GM18507 (cell line): ENCODE results near the gene TTC34.
"Not testable (repeated sequence)": the region's sequence is repeated elsewhere in the genome, so short reads cannot be mapped to it uniquely, and the experiment has no call there.

Experiments
- DNase-seq: peaks from one replicate; pipeline ENCODE4 v3.0.0; 2011; ENCODE audit warnings: low read depth; ENCODE audit not compliant: insufficient read length; ENCODE audit errors: extremely low spot score
- FAIRE-seq: peaks from 2 replicates; lab custom pipeline; 2011; peaks lifted over from hg19 to GRCh38; lab: Jason Lieb, UNC

TTC34 gene

GRCh38 chr1:2687638-2688335 lies 113.7 kb downstream of the TTC34 start:
- not testable (repeated sequence) for DNase-seq, FAIRE-seq

DNA sequence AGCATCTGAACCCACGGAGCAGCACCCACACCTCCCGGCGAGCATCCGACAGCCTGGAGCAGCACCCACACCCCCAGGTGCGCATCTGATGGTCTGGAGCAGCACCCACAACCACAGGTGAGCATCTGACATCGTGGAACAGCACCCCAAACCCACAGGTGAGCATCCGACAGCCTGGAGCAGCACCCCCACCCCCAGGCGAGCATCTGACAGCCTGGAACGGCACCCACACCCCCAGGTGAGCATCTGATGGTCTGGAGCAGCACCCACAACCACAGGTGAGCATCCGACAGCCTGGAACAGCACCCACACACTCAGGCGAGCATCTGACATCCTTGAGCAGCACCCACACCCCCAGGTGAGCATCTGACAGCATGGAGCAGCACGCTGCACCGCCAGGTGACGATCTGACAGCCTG lies 114.3 kb downstream of the TTC34 start:
- FAIRE-seq, DNase-seq: not testable (repeated sequence)

DNA sequence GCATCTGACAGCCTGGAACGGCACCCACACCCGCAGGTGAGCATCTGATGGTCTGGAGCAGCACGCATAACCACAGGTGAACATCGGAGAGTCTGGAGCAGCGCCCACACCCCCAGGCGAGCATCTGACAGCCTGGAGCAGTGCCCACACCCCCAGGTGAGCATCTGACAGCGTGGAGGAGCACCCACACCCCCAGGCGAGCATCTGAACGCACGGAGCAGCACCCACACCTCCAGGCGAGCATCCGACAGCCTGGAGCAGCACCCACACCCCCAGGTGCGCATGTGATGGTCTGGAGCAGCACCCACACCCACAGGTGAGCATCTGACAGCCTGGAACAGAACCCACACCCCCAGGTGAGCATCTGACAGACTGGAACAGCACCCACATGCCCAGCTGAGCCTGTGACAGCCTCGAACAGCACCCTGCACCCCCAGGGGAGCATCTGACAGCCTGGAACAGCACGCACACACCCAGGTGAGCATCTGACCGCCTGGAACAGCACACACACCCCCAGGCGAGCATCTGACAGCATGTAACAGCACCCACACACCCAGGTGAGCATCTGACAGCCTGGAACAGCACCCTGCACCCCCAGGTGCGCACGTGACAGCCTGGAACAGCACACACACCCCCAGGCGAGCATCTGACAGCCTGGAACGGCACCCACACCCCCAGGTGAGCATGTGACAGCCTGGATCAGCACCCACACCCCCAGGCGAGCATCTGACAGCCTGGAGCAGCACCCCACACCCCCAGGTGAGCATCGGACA lies 115.2 kb downstream of the TTC34 start:
- not testable (repeated sequence) for DNase-seq, FAIRE-seq

DNA sequence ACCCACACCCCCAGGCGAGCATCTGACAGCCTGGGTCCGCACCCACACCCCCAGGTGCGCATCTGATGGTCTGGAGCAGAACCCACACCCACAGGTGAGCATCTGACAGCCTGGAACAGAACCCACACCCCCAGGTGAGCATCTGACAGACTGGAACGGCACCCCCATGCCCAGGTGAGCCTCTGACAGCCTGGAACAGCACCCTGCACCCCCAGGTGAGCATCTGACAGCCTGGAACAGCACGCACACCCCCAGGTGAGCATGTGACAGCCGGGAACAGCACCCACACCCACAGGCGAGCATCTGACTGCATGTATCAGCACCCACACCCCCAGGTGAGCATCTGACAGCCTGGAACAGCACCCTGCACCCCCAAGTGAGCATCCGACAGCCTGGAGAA lies 115.8 kb downstream of the TTC34 start:
- not testable (repeated sequence) for FAIRE-seq

GRCh38 chr1:2684878-2685277 lies 116.6 kb downstream of the TTC34 start:
- FAIRE-seq, DNase-seq: not testable (repeated sequence)

More for the DNA sequence above, 115.8 kb downstream of the TTC34 start:
- not testable (repeated sequence) for DNase-seq

DNA sequence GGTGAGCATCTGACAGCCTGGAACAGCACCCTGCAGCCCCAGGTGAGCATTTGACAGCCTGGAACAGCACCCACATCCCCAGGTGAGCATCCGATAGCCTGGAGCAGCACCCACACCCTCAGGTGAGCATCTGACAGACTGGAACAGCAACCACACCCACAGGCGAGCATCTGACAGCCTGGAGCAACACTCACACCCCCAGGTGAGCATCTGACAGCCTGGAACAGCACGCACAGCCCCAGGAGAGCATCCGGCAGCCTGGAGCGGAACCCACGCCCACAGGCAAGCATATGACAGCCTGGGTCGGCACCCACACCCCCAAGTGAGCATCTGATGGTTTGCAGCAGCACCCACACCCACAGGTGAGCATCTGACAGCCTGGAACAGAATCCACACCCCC lies 117.5 kb downstream of the TTC34 start:
- DNase-seq, result not testable (repeated sequence)

DNA sequence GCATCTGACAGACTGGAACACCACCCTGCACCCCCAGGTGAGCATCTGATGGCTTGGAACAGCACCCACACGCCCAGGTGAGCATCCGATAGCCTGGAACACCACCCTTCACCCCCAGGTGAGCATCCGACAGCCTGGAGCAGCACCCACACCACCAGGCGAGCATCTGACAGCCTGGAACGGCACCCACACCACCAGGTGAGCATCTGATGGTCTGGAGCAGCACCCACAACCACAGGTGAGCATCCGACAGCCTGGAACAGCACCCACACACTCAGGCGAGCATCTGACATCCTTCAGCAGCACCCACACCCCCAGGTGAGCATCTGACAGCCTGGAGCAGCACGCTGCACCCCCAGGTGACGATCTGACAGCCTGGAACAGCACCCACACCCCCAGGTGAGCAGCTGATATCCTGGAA lies 118.2 kb downstream of the TTC34 start:
- FAIRE-seq, DNase-seq: not testable (repeated sequence)

More for the DNA sequence above, 117.5 kb downstream of the TTC34 start:
- FAIRE-seq, result not testable (repeated sequence)

DNA sequence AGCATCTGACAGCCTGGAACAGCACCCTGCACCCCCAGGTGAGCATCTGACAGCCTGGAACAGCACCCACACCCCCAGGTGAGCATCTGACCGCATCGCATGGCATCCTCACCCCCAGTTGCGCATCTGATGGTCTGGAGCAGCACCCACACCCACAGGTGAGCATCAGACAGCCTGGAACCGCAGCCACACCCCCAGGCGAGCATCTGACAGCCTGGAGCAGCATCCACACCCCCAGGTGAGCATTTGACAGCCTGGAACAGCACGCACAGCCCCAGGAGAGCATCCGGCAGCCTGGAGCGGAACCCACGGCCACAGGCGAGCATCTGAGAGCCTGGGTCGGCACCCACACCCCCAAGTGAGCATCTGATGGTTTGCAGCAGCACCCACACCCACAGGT lies 118.6 kb downstream of the TTC34 start:
- DNase-seq, FAIRE-seq: not testable (repeated sequence)

DNA sequence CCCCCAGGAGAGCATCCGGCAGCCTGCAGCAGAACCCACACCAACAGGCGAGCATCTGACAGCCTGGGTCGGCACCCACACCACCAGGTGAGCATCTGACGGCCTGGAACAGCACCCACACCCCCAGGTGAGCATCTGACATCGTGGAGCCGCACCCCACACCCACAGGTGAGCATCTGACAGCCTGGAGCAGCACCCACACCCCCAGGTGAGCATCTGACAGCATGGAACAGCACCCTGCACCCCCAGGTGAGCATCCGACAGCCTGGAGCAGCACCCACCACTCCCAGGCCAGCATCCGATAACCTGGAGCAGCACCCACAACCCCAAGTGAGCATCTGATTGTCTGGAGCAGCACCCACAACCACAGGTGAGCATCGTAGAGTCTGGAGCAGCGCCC lies 124.8 kb downstream of the TTC34 start:
- not testable (repeated sequence) for DNase-seq, FAIRE-seq

- DNase-seq, FAIRE-seq: not testable (repeated sequence)
Measured at GRCh38 chr1:2671656-2672055, 129.8 kb downstream of the TTC34 start.

- DNase-seq, FAIRE-seq: not testable (repeated sequence)
Measured at GRCh38 chr1:2659806-2660205, 141.7 kb downstream of the TTC34 start.

DNA sequence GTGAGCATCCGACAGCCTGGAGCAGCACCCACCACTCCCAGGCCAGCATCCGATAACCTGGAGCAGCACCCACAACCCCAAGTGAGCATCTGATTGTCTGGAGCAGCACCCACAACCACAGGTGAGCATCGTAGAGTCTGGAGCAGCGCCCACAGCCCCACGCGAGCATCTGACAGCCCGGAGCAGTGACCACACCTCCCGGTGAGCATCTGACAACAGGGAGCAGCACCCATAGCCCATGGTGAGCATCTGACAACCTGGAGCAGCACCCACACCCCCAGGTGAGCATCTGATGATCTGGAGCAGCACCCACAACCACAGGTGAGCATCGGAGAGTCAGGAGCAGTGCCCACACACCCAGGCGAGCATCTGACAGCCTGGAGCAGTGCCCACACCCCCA lies 143.6 kb downstream of the TTC34 start:
- not testable (repeated sequence) for DNase-seq, FAIRE-seq

DNA sequence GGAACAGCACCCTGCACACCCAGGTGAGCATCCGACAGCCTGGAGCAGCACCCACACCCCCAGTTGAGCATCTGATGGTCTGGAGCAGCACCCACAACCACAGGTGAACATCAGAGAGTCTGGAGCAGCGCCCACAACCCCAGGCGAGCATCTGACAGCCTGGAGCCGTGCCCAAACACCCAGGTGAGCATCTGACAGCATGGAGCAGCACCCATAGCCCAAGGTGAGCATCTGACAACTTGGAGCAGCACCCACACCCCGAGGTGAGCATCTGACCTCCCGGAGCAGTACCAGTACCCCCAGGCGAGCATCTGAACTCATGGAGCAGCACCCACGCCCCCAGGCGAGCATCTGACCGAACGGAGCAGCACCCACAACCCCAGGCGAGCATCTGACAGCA lies 144.4 kb downstream of the TTC34 start:
- FAIRE-seq, DNase-seq: not testable (repeated sequence)

GRCh38 chr1:2655598-2656434 lies 145.7 kb downstream of the TTC34 start:
- not testable (repeated sequence) for DNase-seq, FAIRE-seq

DNA sequence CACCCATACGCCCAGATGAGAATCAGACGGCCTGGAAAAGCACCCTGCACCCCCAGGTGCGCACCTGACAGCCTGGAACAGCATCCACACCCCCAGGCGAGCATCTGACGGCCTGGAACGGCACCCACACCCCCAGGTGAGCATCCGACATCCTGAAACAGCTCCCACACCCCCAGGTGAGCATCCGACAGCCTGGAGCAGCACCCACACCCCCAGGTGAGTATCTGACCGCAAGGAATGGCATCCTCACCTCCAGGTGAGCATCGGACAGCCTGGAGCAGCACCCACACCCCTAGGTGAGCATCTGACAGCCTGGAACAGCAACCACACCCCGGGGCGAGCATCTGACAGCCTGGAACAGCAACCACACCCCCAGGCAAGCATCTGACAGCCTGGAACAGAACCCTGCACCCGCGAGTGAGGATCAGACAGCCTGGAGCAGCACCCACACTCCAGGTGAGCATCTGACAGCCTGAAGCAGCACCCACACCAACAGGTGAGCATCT lies 147.0 kb downstream of the TTC34 start:
- DNase-seq, FAIRE-seq: not testable (repeated sequence)

- FAIRE-seq, DNase-seq: not testable (repeated sequence)
Measured at GRCh38 chr1:2653741-2654442, 147.6 kb downstream of the TTC34 start.

DNA sequence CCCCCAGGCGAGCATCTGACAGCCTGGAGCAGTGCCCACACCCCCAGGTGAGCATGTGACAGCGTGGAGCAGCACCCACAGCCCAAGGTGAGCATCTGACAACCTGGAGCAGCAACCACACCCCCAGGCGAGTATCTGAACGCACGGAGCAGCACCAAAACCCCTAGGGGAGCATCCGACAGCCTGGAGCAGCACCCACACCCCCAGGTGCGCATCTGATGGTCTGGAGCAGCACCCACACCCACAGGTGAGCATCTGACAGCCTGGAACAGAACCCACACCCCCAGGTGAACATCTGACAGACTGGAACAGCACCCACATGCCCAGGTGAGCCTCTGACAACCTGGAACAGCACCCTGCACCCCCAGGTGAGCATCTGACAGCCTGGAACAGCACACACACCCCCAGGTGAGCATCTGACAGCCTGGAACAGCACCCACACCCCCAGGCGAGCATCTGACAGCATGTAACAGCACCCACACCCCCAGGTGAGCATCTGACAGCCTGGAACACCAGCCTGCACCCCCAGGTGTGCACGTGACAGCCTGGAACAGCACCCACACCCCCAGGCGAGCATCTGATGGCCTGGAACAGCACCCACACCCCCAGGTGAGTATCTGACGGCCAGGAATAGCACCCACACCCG lies 148.4 kb downstream of the TTC34 start:
- not testable (repeated sequence) for DNase-seq, FAIRE-seq
